IPS-18c (cell line): ENCODE results near the gene PAPOLA.

Source experiments
- H3K4me3 ChIP-seq: 2 replicates; pipeline ENCODE4 v1.7.0; 2013; ENCODE audit warnings: low read depth, mild to moderate bottlenecking, low read length, moderate library complexity; ENCODE audit not compliant: insufficient read depth
- H3K9me3 ChIP-seq: one replicate; pipeline ENCODE4 v1.6.1; 2013; ENCODE audit warnings: mild to moderate bottlenecking, low read length, moderate library complexity; ENCODE audit not compliant: control insufficient read depth, insufficient read depth

The PAPOLA gene

DNA sequence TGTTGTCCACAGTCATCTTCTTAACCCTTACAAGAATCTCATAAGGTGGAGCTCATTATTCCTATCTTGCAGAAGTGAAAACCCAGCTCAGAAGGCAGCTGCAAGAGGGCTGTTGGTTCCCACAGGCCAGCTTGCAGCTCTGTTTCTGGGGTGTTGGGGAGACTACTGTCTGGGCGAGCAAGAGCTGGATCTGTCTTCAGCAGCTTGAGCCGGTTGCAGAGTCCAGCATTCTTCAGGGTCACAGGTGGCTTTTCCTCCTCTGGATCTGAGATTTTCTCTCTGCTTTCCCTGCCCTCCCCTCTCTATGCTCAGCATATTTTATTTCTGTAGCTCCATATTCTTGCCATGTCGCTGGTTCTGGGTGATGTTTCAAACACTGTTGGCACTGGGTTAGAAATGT, 87.4 kb downstream of the PAPOLA start:
- H3K4me3 ChIP-seq = no peak overlapping the region
- no peaks in the 10 kb centered on the region for H3K9me3 ChIP-seq

GRCh38 chr14:96590190-96590864, 88.1 kb downstream of the PAPOLA start:
- Histone ChIP-seq H3K9me3 (no peaks in the 10 kb centered on the region), H3K4me3 (no peak overlapping the region)

- peak overlapping the region; percentile 63 for H3K4me3 ChIP-seq
- H3K9me3 ChIP-seq = no peaks in the 10 kb centered on the region
These were observed 90.6 kb downstream of the PAPOLA start for GRCh38 chr14:96592591-96593386.

DNA sequence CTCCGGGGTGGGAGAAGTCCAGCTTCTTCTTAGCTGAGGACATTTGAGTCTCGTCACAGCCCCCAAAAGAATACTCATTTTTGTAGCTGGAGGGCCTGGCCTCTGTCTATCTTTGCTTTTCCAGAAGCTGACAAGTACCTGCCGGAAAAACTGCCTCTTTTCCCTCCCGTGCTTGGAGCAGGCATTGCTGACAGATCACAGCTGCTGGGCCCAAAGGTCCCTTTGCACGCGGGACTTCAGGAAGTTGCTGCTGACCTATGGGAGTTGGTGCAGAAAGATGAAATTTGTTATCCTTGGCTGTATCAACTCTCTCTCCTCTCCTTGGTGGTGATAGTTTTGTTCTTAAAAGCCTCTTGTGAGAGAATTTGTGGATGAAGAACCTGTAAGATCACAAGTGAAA, 92.8 kb downstream of the PAPOLA start:
- Histone ChIP-seq H3K9me3 (no peaks in the 10 kb centered on the region), H3K4me3 (no peak overlapping the region)

- no peak overlapping the region for H3K4me3 ChIP-seq
- no peaks in the 10 kb centered on the region for H3K9me3 ChIP-seq
These were observed 95.5 kb downstream of the PAPOLA start for GRCh38 chr14:96597680-96598079.

DNA sequence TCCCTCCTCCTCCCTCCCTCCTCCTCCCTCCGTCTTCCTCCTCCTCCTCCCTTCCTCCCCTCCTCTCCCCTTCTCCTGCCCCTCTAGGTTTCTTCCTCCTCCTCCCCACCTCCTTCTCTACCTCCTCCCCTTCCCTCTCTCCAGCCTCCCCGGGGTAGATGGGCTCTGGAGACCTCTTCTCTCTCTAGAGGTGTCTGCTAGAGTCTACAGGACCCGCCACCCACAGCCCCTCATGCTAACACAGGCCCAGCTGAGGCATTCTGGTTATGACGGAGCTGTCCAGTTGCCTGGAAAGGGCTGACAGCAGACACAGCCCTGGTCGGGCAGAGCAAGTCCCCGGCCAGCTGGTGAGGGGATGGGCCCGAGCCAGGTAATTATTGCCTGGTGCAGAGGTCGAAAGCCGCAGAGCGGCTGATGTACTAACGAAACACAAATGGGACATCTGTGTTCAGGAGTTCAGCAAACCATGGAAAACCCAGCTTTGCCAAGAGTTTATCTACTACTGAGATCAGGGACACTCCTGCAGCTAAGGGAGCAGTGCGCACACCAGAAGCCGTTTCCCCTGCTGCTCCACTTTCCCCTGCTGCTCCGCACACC, 96.2 kb downstream of the PAPOLA start:
- Histone ChIP-seq H3K4me3 (no peak overlapping the region), H3K9me3 (no peaks in the 10 kb centered on the region)

DNA sequence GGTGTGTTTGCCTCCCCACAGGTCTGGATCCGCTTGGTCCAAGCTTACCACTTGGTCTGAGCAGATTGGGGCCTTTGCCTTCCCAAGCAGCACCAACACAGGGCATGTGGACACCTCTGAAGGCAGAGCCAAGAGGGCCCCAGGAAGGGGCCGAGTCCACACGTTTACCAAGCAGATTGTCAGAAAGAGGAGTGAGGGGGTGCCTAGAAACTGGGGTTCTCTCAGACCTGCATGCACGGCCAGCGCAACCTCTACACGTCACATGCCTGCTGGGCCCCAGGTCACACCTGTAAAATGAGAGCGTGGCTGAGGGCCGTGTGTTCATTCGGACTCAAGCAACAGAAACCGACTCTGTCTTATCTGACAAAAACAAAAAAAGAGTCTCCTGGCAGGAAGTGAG, 96.9 kb downstream of the PAPOLA start:
- Histone ChIP-seq H3K9me3 (no peaks in the 10 kb centered on the region), H3K4me3 (no peak overlapping the region)

DNA sequence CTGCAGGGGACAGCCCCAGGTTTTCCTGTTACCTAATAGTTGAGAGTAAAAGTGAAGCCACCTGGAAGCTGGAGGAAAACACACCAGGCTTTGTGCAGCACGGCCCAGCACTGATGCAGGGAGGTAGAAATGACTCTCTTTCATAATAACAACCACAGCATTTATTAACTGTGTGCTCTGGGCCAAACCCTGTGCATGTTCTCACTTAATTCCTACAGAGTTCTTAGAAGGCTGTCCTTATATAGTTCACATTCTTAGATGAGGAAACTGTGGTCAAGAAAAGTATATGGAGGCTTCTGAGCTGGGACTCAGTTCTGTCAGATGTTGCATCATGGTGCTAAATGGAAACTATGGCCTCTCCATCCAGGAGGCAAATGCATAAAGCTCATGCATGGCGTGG, 100.0 kb downstream of the PAPOLA start:
- Histone ChIP-seq H3K9me3 (no peaks in the 10 kb centered on the region), H3K4me3 (no peak overlapping the region)

DNA sequence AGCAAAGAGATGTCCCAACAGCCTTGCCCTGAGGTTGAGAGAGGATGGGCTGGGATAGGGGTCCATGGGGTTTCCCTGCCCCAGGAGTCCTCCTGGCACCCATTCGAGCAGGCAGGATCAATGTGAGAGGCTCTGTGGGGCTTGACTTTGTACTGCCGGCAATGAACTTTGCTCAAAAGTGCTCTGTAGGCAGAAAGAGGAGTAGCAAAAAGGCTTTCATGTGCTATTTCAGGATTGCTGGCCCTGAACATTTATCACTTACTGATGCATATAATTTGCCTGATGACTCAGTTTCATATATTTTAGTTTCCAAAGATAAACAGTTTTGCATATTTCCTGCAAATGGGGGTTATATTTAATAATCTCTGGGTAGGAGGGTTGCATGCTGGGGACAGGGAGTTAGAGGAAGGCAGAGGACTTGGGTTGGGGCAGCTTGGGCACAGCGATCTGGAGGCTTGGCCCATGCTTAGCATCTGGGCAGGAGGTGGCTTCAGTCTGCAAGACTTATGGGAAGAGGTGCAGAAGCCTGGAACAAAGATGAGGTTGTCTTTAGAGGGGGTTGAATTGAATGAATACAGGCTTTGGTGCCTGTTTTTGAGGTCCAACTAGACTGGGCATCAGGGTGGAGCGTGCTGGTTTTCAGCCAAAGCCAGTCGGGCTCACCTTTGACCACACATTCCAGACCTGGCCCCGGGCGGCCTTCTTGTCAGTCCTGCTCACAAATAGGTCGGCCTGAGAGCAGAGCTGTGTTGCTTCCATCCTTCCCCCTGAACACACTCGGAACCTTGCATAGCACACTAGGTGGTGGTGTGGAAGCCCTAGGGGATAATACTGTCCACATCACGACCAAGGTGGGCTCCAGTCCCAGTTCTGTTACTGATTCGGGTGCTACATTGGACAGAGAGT, 101.4 kb downstream of the PAPOLA start:
- Histone ChIP-seq H3K4me3 (no peak overlapping the region), H3K9me3 (no peaks in the 10 kb centered on the region)

GRCh38 chr14:96614481-96614881, 112.3 kb downstream of the PAPOLA start:
- no peak overlapping the region for H3K4me3 ChIP-seq
- H3K9me3 ChIP-seq = peaks cover 3% of the 10 kb centered on the region

DNA sequence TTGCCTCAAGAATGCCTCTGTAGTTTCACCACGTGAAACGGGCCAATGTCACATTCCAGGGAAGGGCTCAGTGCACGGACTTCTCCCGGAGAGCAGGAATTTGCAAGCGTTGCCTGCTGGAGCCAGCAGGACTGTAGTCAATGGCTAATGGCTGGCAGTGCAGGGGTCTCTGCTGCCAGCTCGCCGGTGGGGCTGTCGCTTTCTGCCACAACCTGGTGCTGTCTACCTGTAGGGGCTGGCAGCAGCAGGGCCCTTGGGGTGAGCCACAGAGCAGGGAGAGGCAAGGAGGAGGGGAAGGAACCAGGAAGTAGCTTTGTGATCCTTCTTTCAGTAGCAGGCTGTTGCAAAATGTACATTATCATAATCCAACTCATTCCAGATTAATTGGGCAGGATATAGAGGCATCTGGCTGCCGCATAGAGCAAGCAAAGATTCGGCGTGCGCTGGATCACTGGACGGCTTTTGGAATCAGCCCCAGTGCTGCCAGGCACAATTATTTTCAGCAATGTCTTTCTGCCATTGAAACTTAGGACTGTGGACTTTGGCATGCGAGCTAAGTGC, 114.1 kb downstream of the PAPOLA start:
- H3K4me3 ChIP-seq = no peak overlapping the region
- H3K9me3 ChIP-seq = no peaks in the 10 kb centered on the region
